Measurements from ENCODE around the gene AGRN. TPM values are rescaled to one million over a fixed set of nuclear protein-coding genes. Genes with fewer than 3 reads are reported as not detected.

AGRN gene
- total RNA-seq, 1 experiment from 2014 or later = 184 TPM

GRCh38 chr1:1071486-1072298, 51.8 kb downstream of the AGRN start (continued):
- no peak for TF ChIP-seq TEAD4 (CRISPR knock-in tag; IDR thresholded peaks at IDR 0.05)

- no peak overlapping the region for H3K27ac Mint-ChIP-seq
- DNase-seq (ENCODE audit: low spot score) (no peak), ATAC-seq (no peak)
- H3K4me1 Mint-ChIP-seq = no peaks in the 10 kb centered on the region
- H3K27me3 Mint-ChIP-seq (ENCODE audit: low read depth) = peaks cover 12% of the 10 kb centered on the region
- POLR2A ChIA-PET = no interaction called here
- no peaks in the 10 kb centered on the region for H3K9me3 Mint-ChIP-seq
- TF ChIP-seq ZNF281 (CRISPR knock-in tag; IDR thresholded peaks at IDR 0.05) (no peak), ZBTB43 (CRISPR knock-in tag; IDR thresholded peaks at IDR 0.05) (no peak), TP53 (CRISPR knock-in tag; IDR thresholded peaks at IDR 0.05) (no peak), E2F1 (CRISPR knock-in tag; IDR thresholded peaks at IDR 0.05) (no peak), USF1 (CRISPR knock-in tag; IDR thresholded peaks at IDR 0.05) (no peak)
- no peaks in the 10 kb centered on the region for H3K36me3 Mint-ChIP-seq
- H3K4me3 Mint-ChIP-seq = no peak overlapping the region
- CTCF ChIA-PET = interaction anchor here (1.1 to 3.2 kb wide), 3 partner anchors 8 to 88 kb away, joined by 3 to 10 read pairs (median 6); no protein-coding TSS in a partner anchor
Observed at GRCh38 chr1:1072299-1072848, 52.5 kb downstream of the AGRN start.

GRCh38 chr1:1072849-1073742, 53.2 kb downstream of the AGRN start:
- TF ChIP-seq CREM (CRISPR knock-in tag; IDR thresholded peaks at IDR 0.05) = no peak
- no peak for TF ChIP-seq HMGA2 (CRISPR knock-in tag; IDR thresholded peaks at IDR 0.05)
- no peak for TF ChIP-seq IRF2 (CRISPR knock-in tag; IDR thresholded peaks at IDR 0.05; ENCODE audit: borderline replicate concordance, low read depth)
- no peak for TF ChIP-seq CBFB (CRISPR knock-in tag; IDR thresholded peaks at IDR 0.05; ENCODE audit: low read depth)
- no peak for TF ChIP-seq ELF4 (CRISPR knock-in tag; IDR thresholded peaks at IDR 0.05; ENCODE audit: low read depth)
- no peak for TF ChIP-seq NR2C2 (CRISPR knock-in tag; IDR thresholded peaks at IDR 0.05)
- TF ChIP-seq SP1 (CRISPR knock-in tag; conservative IDR thresholded peaks at IDR 0.05) = no peak
- TF ChIP-seq NR1H2 (CRISPR knock-in tag; IDR thresholded peaks at IDR 0.05) = no peak
- TF ChIP-seq MAX (CRISPR knock-in tag; IDR thresholded peaks at IDR 0.05) = no peak
- no peak for TF ChIP-seq HMGXB4 (CRISPR knock-in tag; IDR thresholded peaks at IDR 0.05)
- TF ChIP-seq NFE2L1 (CRISPR knock-in tag; IDR thresholded peaks at IDR 0.05) = no peak
- H3K4me1 Mint-ChIP-seq = no peaks in the 10 kb centered on the region
- no peak overlapping the region for H3K27ac Mint-ChIP-seq
- ATAC-seq = no peak
- H3K27me3 Mint-ChIP-seq (ENCODE audit: low read depth) = peaks cover 12% of the 10 kb centered on the region
- CTCF ChIA-PET = interaction anchor here (0.5 to 3.2 kb wide), 4 partner anchors 9 to 89 kb away, joined by 3 to 10 read pairs (median 5); no protein-coding TSS in a partner anchor
- DNase-seq (ENCODE audit: low spot score) = no peak
- no peaks in the 10 kb centered on the region for H3K9me3 Mint-ChIP-seq
- no peaks in the 10 kb centered on the region for H3K36me3 Mint-ChIP-seq
- H3K4me3 Mint-ChIP-seq = no peak overlapping the region
- POLR2A ChIA-PET = no interaction called here

Measured in WTC11 (cell line).